Hepatocyte (in vitro differentiated cells): ENCODE measurements around the gene SRPK1. TPM values are rescaled to one million over a fixed set of nuclear protein-coding genes. Genes with fewer than 3 reads are reported as not detected.

Source experiments
- DNase-seq: peaks from one replicate; pipeline ENCODE4 v3.0.0-alpha.2; 2016; ENCODE audit warnings: low spot score
- H2AFZ ChIP-seq: fragments of 200-600 bp; sonication (generic); 2 replicates; pipeline ENCODE4 v1.6.0; 2016; ENCODE audit warnings: antibody characterized with exemption, mild to moderate bottlenecking
- H3K27ac ChIP-seq: fragments of 200-600 bp; sonication (generic); 2 replicates; pipeline ENCODE4 v1.5.1; 2016; ENCODE audit warnings: mild to moderate bottlenecking
- H3K27me3 ChIP-seq: fragments of 200-600 bp; sonication (generic); 2 replicates; pipeline ENCODE4 v1.6.1; 2016
- H3K36me3 ChIP-seq: fragments of 200-600 bp; sonication (generic); replicated peaks from 2 replicates; pipeline ENCODE4 v1.5.1; 2016; ENCODE audit warnings: low read depth; ENCODE audit not compliant: insufficient read depth
- H3K4me1 ChIP-seq: fragments of 200-600 bp; sonication (generic); 2 replicates; pipeline ENCODE4 v1.5.1; 2016; ENCODE audit warnings: mild to moderate bottlenecking, moderate library complexity; ENCODE audit not compliant: insufficient read depth
- H3K4me2 ChIP-seq: fragments of 200-600 bp; sonication (generic); 2 replicates; pipeline ENCODE4 v1.6.0; 2016
- H3K4me3 ChIP-seq: fragments of 200-600 bp; sonication (generic); 2 replicates; pipeline ENCODE4 v1.5.1; 2016; ENCODE audit warnings: mild to moderate bottlenecking
- H3K79me2 ChIP-seq: fragments of 200-600 bp; sonication (generic); 2 replicates; pipeline ENCODE4 v1.6.0; 2017; ENCODE audit warnings: mild to moderate bottlenecking
- H3K9me2 ChIP-seq: fragments of 200-600 bp; sonication (generic); replicated peaks from 2 replicates; pipeline ENCODE4 v1.6.0; 2017; ENCODE audit warnings: mild to moderate bottlenecking; ENCODE audit not compliant: insufficient read depth
- H3K9me3 ChIP-seq: fragments of 200-600 bp; sonication (generic); 2 replicates; pipeline ENCODE4 v1.5.1; 2016; ENCODE audit warnings: low read depth, mild to moderate bottlenecking
- H4K20me1 ChIP-seq: fragments of 200-600 bp; sonication (generic); 2 replicates; pipeline ENCODE4 v1.6.0; 2016; ENCODE audit warnings: mild to moderate bottlenecking; ENCODE audit not compliant: insufficient read depth, poor library complexity, severe bottlenecking
- CTCF ChIP-seq: fragments of 200-600 bp; sonication (generic); IDR thresholded peaks from 2 replicates; pipeline ENCODE4 v1.5.1; 2016; ENCODE audit warnings: antibody characterized with exemption, mild to moderate bottlenecking; ENCODE audit not compliant: poor library complexity
- EZH2 ChIP-seq: fragments of 200-600 bp; sonication (generic); IDR thresholded peaks from 2 replicates; pipeline ENCODE4 v1.6.1; 2016; ENCODE audit warnings: antibody characterized with exemption, mild to moderate bottlenecking, borderline replicate concordance
- EZH2phosphoT487 ChIP-seq: fragments of 200-600 bp; sonication (generic); IDR thresholded peaks from one replicate; pipeline ENCODE4 v1.6.1; 2018; ENCODE audit warnings: antibody characterized with exemption, mild to moderate bottlenecking, low read depth, moderate library complexity; ENCODE audit not compliant: unreplicated experiment, severe bottlenecking
- WGBS: methylation state at CpG from one replicate; pipeline ENCODE4 v1.1.6; 2016; ENCODE audit warnings: low lambda C conversion rate; ENCODE audit errors: missing lambda C conversion rate; 5-methylcytosine and 5-hydroxymethylcytosine counted together
- polyA plus RNA-seq: library from polyadenylated mRNA; unstranded; fragments of >200 nt; fragmentation: Nextera tagmentation; extraction: Ambion mirVana; gene quantifications from 2 replicates; pipeline ENCODE4 v1.2.1, GENCODE V29; 2016
- total RNA-seq: library from RNA; depleted of rRNA; stranded (reverse); fragments of >200 nt; gene quantifications from 2 replicates; pipeline ENCODE4 v1.2.3, GENCODE V29; 2014

Gene SRPK1
- total and polyA plus RNA-seq, 2 experiments from 2014 or later: 39.3 to 63.9 TPM

DNA sequence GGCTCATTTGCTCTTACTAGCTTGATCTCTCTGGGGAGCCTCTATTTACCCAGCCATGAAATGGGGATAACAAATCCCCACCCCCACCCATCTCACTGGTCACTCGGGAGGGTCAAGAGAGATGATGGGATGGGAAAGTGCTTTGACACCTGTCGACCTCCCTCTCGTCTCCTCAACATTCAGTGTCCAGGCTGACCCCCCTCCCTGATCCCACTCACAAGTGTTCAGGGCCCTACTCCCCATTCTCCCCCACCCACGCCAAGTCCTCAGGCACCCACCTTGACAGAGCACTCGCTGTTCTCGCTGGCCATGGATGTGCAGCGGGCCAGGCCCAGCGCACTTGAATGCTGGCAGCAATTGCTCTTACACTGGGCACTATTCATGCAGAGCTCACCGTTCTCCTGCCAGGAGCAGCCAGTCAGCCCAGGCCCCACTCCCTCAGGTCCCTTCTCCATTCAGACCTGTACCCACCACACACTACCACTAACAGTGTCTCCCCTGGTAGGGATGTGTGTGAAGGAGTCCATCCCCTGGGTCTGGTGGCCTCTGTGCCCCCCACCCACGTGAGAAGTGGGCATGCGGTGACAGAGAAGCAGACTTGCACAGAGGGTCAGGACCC, 125.3 kb downstream of the SRPK1 start:
- H3K4me1 ChIP-seq: no peaks in the 10 kb centered on the region
- TF ChIP-seq EZH2phosphoT487 (no peak), EZH2 (no peak), CTCF (no peak)
- no peaks in the 10 kb centered on the region for H3K79me2 ChIP-seq
- 92% methylated on average over 11 of the region's 11 CpGs for WGBS
- H3K4me2 ChIP-seq: no peak overlapping the region
- no peak for DNase-seq
- no peak overlapping the region for H3K27ac ChIP-seq
- H4K20me1 ChIP-seq: no peaks in the 10 kb centered on the region
- no peak overlapping the region for H2AFZ ChIP-seq
- no peaks in the 10 kb centered on the region for H3K27me3 ChIP-seq
- H3K36me3 ChIP-seq: no peaks in the 10 kb centered on the region
- no peak overlapping the region for H3K4me3 ChIP-seq
- no peaks in the 10 kb centered on the region for H3K9me2 ChIP-seq
- H3K9me3 ChIP-seq: no peaks in the 10 kb centered on the region

DNA sequence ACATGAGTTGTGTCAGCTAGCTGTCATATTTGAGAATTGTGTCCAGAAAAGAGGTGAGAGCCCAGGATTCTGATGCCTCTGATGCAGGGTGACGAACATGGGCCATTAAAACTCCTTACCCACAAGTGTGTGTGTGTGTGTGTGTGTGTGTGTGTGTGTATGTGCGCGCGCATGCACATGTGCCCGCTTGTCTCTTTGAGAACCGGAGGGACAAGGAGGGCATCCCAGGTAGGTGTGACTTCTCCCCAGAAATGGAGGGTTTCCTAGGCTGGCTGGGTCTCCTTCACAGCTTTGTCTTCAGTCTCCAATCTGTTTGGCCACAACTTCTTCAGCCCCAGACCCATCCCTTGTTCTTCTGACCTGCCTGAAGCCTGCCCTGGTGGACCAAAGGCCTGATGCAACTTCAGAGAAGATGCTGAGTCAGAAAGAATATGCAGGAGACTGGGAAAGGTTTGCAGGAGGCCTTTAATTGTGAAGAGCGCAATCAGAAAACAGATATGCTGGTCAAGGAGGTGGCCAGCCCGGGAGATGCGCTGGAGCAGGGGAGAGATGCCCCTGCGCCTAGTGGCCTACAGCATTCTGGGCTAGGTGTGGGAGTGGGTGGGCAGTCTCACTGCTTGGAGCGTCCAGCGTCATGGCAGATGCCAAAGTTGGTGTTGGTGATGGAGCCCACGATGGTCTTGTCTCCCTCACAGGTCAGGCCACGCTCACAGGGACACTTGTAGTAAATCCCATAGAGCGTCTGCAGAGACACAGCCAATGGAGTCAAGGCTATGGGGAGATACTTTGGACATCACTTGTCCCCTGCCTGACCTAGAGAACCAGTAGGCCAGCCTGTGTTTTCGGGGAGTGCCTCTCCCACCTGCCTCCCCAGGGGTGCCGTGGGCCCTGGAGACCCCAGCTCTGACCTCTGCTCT, 126.1 kb downstream of the SRPK1 start:
- Histone ChIP-seq H3K9me2 (no peaks in the 10 kb centered on the region), H3K4me3 (no peak overlapping the region), H4K20me1 (no peaks in the 10 kb centered on the region), H3K27ac (no peak overlapping the region), H3K36me3 (no peaks in the 10 kb centered on the region), H3K9me3 (no peaks in the 10 kb centered on the region), H2AFZ (no peak overlapping the region), H3K4me1 (no peaks in the 10 kb centered on the region), H3K79me2 (no peaks in the 10 kb centered on the region), H3K27me3 (no peaks in the 10 kb centered on the region), H3K4me2 (no peak overlapping the region)
- no peak for TF ChIP-seq EZH2
- TF ChIP-seq CTCF: no peak
- no peak for TF ChIP-seq EZH2phosphoT487
- DNase-seq: no peak
- WGBS: 95% methylated on average over 17 of the region's 17 CpGs

DNA sequence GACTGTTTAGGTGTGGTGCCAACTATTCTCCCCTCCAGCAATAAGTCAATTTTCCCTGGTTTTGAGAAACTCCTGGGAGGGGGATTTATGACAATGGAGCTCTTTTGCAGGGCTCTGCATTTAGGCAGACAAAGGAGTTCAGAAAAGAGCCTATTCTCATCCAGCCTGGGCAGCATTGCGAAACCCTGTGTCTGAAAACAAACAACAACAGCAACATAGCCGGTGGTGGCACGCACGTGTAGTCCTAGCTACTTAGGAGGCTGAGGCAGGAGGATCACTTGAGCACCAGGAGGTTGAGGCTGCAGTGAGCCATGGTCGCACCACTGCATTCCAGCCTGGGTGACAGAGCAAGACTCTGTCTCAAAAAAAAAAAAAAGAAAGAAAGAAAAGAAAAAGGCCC, 130.2 kb downstream of the SRPK1 start:
- Histone ChIP-seq H3K9me2 (no peaks in the 10 kb centered on the region), H3K36me3 (no peaks in the 10 kb centered on the region), H2AFZ (no peak overlapping the region), H3K4me1 (no peaks in the 10 kb centered on the region), H3K4me2 (no peak overlapping the region), H3K27ac (no peak overlapping the region), H4K20me1 (no peaks in the 10 kb centered on the region), H3K9me3 (no peaks in the 10 kb centered on the region), H3K4me3 (no peak overlapping the region), H3K79me2 (no peaks in the 10 kb centered on the region), H3K27me3 (peaks cover 22% of the 10 kb centered on the region)
- no peak for DNase-seq
- no peak for TF ChIP-seq EZH2
- no peak for TF ChIP-seq CTCF
- WGBS: 92% methylated on average over 5 of the region's 5 CpGs
